ENCODE data around the gene AGBL2. TPM values are rescaled to one million over a fixed set of nuclear protein-coding genes. Genes with fewer than 3 reads are reported as not detected.
"Not testable (repeated sequence)": the region's sequence is repeated elsewhere in the genome, so short reads cannot be mapped to it uniquely, and the experiment has no call there.

The AGBL2 gene
- total and polyA plus RNA-seq, 8 donors: 0.51 to 4.3 (median 1.2) TPM

DNA sequence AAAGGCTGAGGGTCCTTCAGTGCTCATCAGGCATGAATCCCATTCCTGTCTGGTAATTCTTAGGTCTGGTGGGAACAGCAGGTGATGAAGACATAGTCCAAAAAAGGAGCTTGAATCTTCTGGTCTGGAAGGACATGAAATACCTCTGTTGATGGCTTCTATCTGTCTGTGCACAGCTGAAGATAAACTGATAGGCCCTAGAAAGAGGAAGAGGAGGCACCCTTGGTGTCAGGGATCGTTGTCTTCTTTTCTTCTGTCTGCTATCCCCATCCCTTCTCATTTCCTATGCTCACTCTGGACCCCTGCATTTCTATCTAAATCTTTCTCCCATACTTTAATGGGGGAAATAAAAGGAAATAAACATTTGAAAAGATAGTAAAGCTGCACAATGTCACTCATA is 9.4 kb downstream of the AGBL2 start:
- no peak for DNase-seq

DNA sequence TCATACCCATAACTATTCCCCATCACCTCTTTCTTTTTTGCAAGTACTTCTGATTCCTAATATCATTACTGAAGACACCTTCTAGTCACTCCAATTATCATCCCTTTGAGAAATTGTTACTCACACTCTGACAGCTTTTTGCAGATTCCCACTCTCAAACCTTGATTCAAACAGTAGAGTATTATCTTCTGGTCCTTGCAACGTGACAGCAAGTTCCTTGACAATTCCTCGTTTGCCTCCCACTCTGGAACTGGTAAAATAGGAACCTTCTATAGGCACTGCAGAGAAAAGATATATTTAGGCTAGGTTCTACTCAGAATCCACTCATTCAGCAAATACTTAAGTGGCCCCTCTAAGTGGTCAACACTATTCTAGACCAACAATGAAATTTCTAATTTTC is 23.2 kb downstream of the AGBL2 start:
- Histone ChIP-seq H3K4me1 (no peaks in the 10 kb centered on the region), H3K27me3 (no peaks in the 10 kb centered on the region), H3K27ac (no peak overlapping the region), H3K9me3 (no peaks in the 10 kb centered on the region), H3K4me3 (no peak overlapping the region), H3K36me3 (no peaks in the 10 kb centered on the region)
- TF ChIP-seq, protein P1, sequence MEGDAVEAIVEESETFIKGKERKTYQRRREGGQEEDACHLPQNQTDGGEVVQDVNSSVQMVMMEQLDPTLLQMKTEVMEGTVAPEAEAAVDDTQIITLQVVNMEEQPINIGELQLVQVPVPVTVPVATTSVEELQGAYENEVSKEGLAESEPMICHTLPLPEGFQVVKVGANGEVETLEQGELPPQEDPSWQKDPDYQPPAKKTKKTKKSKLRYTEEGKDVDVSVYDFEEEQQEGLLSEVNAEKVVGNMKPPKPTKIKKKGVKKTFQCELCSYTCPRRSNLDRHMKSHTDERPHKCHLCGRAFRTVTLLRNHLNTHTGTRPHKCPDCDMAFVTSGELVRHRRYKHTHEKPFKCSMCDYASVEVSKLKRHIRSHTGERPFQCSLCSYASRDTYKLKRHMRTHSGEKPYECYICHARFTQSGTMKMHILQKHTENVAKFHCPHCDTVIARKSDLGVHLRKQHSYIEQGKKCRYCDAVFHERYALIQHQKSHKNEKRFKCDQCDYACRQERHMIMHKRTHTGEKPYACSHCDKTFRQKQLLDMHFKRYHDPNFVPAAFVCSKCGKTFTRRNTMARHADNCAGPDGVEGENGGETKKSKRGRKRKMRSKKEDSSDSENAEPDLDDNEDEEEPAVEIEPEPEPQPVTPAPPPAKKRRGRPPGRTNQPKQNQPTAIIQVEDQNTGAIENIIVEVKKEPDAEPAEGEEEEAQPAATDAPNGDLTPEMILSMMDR (IDR thresholded peaks at IDR 0.05): no peak
- FAIRE-seq (no peak), ATAC-seq (no peak), DNase-seq (no peak)
- intact Hi-C loops (cut with DNase I): no loop called here
- 51 to 73% methylated on average over 2 of the region's 2 CpGs for WGBS, 2 donors

More for the DNA sequence above, 9.4 kb downstream of the AGBL2 start:
- 79 to 82% methylated on average over 1 of the region's 1 CpG for WGBS, 2 donors
- Histone ChIP-seq H3K4me1 (no peaks in the 10 kb centered on the region), H3K27me3 (no peaks in the 10 kb centered on the region), H3K36me3 (no peaks in the 10 kb centered on the region), H3K27ac (no peak overlapping the region), H3K9me3 (no peaks in the 10 kb centered on the region), H3K4me3 (no peak overlapping the region)
- intact Hi-C loops (cut with DNase I): no loop called here
- ATAC-seq: no peak
- FAIRE-seq: no peak
- TF ChIP-seq, protein P1 (IDR thresholded peaks at IDR 0.05): no peak

DNA sequence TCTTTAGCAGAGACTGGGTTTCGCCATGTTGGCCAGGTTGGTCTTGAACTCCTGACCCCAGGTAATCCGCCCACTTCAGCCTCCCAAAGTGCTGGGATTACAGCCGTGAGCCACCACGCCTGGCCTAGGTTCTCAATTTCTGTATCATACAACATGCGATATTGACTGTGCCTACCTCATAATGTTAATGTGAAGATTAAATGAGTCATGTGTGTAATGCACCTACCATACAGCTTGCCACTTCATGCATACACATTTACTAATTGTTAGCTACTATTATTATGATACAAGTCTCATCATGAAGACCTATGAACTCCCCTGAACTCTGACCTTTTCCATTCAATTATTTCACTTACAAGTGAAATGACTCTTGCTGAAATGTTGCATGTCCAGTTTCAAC is 25.7 kb downstream of the AGBL2 start:
- intact Hi-C loops (cut with DNase I): no loop called here
- no peak overlapping the region for H3K27ac ChIP-seq
- no peaks in the 10 kb centered on the region for H3K27me3 ChIP-seq
- H3K36me3 ChIP-seq: no peaks in the 10 kb centered on the region
- no peaks in the 10 kb centered on the region for H3K4me1 ChIP-seq
- DNase-seq (no peak), ATAC-seq (no peak), FAIRE-seq (no peak)
- no peaks in the 10 kb centered on the region for H3K9me3 ChIP-seq
- WGBS, 2 donors: 87 to 95% methylated on average over 5 of the region's 5 CpGs
- TF ChIP-seq, protein P1 (IDR thresholded peaks at IDR 0.05): no peak
- no peak overlapping the region for H3K4me3 ChIP-seq

DNA sequence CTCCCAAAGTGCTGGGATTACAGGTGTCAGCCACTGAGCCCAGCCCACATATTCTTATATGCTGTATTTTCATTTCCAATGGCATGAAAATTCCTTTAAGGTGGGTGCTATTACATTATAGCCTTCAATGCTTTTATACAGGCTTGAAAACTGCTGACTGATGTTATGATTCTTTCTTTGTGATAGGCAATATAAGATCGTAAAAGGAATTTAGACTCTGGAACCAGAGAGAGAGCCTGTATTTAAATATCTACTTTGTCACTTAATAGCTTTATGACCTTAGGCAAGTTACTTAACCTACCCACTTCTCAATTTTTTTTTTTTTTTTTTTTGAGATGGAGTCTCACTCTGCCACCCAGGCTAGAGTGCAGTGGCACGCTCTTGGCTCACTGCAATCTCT is 26.2 kb downstream of the AGBL2 start:
- 92% methylated on average over 2 of the region's 2 CpGs for WGBS, 2 donors
- Histone ChIP-seq H3K9me3 (no peaks in the 10 kb centered on the region), H3K4me1 (no peaks in the 10 kb centered on the region), H3K27ac (no peak overlapping the region), H3K27me3 (no peaks in the 10 kb centered on the region), H3K36me3 (no peaks in the 10 kb centered on the region), H3K4me3 (no peak overlapping the region)
- intact Hi-C loops (cut with DNase I): no loop called here
- ATAC-seq (no peak), FAIRE-seq (no peak), DNase-seq (no peak)
- TF ChIP-seq, protein P1 (IDR thresholded peaks at IDR 0.05): no peak

DNA sequence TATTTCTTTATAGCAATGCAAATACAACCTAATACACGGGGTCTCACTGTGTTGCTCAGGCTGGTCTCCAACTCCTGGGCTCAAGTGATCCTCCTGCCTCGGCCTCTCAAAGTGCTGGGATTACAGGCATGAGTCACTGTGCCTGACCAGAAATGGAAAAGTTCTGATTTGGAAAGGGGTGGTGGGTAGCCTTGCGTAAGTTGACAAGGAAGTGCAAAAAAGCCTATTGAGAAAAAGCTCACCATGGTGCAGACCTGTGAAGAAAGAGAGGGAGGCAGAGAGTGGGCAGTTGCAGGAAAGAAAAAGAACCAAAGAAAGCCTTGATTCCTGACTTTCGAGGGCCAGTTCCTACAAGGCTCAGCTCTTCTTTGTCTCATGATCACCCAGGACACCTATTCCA is 27.1 kb downstream of the AGBL2 start:
- DNase-seq (no peak), FAIRE-seq (no peak), ATAC-seq (no peak)
- no peaks in the 10 kb centered on the region for H3K36me3 ChIP-seq
- H3K9me3 ChIP-seq: no peaks in the 10 kb centered on the region
- H3K27ac ChIP-seq: no peak overlapping the region
- intact Hi-C loops (cut with DNase I): no loop called here
- no peak overlapping the region for H3K4me3 ChIP-seq
- no peaks in the 10 kb centered on the region for H3K4me1 ChIP-seq
- no peaks in the 10 kb centered on the region for H3K27me3 ChIP-seq
- TF ChIP-seq, protein P1 (IDR thresholded peaks at IDR 0.05): no peak
- WGBS, 2 donors: 87 to 92% methylated on average over 4 of the region's 4 CpGs

DNA sequence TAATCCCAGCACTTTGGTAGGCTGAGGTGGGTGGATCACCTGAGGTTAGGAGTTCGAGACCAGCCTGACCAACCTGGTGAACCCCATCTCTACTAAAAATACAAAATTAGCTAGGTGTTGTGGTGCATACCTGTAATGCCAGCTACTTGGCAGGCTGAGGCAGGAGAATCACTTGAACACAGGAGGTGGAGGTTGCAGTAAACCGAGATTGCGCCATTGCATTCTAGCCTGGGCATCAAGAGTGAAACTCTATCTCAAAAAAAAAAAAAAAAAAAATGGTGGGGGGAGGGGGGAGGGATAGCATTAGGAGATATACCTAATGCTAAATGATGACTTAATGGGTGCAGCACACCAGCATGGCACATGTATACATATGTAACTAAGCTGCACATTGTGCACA is 28.5 kb downstream of the AGBL2 start:
- H3K27ac ChIP-seq; H3K27me3 ChIP-seq; DNase-seq; H3K9me3 ChIP-seq; ATAC-seq; H3K36me3 ChIP-seq; H3K4me1 ChIP-seq; intact Hi-C loops (cut with DNase I); H3K4me3 ChIP-seq; FAIRE-seq: not testable (repeated sequence)
- 95 to 100% methylated on average over 3 of the region's 3 CpGs for WGBS, 2 donors
